SKM-1 (cell line): Measurements from ENCODE around the gene SCAMP2.

Experiments
- DNase-seq: peaks from one replicate; lab custom pipeline; 2025; ENCODE audit not compliant: unreplicated experiment; lab: John Stamatoyannopoulos, UW

The SCAMP2 gene

DNA sequence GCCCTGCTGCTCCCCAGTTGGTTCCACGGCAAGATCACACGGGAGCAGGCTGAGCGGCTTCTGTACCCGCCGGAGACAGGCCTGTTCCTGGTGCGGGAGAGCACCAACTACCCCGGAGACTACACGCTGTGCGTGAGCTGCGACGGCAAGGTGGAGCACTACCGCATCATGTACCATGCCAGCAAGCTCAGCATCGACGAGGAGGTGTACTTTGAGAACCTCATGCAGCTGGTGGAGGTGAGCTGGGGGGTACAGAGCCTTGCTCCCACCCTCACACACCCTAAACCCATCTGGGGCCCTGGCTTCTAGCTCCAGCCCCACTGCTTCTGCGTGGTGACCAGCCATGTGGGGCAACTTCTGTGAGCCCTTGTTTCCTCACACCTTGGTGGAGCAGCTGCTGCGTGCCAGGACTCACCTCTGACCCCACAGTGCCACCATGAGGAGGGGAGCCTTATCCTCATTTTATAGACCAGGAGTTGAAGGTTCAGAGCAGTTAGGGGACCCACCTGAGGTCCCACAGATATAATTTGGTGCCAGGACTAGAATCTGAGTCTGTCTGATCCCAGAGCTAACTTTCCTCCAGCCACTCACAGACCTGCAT lies 73.8 kb downstream of the SCAMP2 start:
- DNase-seq, result no peak

DNA sequence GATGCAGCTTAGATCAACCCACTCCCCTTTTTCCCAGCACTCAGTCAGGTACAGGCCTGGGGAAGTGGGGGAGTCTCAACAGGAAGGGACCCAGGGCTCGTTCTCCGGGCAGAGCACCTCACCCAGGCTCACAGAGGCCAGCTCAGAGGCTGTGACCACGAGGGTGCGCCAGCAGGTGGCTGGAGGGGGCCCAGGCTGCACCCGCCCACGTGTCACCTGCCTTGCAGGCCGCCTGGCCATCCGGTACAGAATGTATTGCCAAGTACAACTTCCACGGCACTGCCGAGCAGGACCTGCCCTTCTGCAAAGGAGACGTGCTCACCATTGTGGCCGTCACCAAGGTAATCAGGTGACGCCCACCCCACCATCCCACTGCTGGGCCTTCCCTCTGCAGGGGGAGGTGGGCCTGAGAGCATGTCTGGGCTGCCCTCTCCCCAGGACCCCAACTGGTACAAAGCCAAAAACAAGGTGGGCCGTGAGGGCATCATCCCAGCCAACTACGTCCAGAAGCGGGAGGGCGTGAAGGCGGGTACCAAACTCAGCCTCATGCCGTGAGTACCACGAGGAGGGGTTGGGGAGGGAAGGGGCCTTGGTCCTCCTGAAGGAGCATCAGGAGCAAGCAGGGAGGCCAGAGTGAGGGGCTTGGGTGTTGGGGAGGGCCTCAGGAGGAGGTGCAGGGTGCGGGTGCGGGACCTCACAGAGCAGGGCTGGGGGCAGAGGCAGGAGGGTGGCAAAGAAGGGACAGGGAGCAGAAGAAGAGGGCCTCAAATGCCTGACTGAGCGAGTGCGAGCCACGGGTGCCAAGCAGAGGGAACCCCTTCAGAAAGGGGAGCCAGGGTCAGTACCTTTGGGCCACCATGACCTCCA lies 74.5 kb downstream of the SCAMP2 start:
- DNase-seq, result no peak

DNA sequence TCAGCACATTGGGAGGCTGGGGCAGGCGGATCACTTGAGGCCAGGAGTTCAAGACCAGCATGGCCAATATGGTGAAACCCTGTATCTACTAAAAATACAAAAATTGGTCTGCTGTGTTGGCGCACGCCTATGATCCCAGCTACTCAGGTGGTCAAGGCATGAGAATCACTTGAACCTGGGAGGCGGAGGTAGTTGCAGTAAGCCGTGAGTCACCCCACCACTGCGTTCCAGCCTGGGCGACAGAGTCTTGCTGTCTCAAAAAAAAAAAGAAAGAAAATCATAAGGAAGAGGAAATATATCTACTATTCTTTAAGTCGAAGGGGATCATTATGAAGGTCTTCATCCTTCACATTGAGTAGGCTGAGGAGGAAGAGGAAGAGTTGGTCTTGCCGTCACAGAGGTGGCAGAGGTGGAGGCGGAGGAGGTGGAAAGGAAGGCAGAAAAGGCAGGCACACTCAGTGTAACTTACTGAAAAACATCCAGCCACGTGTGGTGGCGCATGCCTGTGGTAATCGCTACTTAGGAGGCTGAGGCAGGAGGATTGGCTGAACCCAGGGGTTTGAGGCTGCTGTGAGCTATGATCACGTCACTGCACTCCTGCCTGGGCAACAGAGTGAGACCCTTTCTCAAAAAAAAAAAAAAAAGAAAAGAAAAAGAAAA lies 77.1 kb downstream of the SCAMP2 start:
- DNase-seq, result no peak

DNA sequence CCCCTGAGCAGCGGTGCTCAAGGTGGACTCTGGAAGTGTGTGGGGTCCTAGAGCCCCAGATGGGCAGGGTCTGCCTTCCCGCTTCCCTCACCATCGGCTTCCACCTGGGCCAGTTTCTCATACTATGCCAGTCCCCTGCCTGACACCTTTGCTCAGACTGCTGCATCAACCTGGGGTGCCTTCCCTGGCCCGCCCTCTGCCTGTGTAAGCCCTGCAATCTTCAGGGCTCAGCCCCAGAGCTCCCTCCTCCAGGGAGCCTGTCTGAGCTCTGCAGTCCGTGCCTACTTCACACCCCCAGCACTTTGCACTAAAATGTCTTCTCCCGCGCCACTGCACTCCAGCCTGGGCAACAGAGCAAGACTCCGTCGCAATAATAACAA lies 78.2 kb downstream of the SCAMP2 start:
- no peak for DNase-seq

DNA sequence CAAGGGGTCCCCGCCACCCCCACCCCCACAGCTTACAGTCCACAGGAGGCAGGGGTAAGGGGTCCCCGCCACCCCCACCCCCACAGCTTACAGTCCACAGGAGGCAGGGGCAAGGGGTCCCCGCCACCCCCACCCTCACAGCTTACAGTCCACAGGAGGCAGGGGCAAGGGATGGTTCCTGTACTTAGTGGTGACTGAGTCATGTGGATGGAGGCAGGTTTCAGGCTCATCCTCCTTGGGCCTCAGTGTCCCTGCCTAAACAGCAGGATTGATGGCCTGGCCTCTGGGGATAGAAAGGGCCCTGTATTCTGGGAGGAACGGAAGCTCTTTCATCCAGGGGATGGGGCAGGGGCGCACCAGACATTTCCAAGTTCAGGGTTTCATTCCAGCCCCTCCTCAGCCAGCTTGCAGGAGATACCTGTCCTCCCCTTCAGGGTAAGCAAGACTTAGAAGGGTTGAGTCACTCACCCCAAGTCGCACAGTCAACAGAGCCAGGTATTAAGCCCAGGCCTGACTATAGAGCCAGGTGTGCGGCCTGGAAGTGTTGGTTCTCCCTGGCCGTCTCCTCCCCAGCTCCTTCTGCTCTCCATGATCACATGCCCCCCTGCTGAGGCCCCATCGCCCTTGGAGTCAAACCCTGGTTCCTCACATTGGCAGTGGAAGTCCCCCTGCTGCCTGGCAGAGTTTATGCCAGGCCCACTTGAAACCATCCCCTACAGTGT lies 78.8 kb downstream of the SCAMP2 start:
- no peak for DNase-seq
